H1 (cell line): ENCODE measurements around the gene DOCK3. TPM values are rescaled to one million over a fixed set of nuclear protein-coding genes. Genes with fewer than 3 reads are reported as not detected.

Experiments
- ASH2L ChIP-seq: fragments of 200-600, 300-600 bp; sonication (generic); IDR thresholded peaks from one replicate; pipeline ENCODE4 v1.7.1; 2017; ENCODE audit warnings: low read length
- BACH1 ChIP-seq: IDR thresholded peaks from 2 replicates; pipeline ENCODE4 v1.6.1; 2012; ENCODE audit warnings: low read length, improper control_type of control experiment
- GABPA ChIP-seq: IDR thresholded peaks from 2 replicates; pipeline ENCODE4 v1.6.1; 2011; ENCODE audit warnings: mild to moderate bottlenecking, low read length, moderate library complexity, borderline replicate concordance; ENCODE audit not compliant: insufficient read depth
- HDAC6 ChIP-seq: IDR thresholded peaks from one replicate; pipeline ENCODE4 v1.7.1; 2012; ENCODE audit warnings: low read depth, mild to moderate bottlenecking, inconsistent platforms, low read length, moderate library complexity
- KDM1A ChIP-seq: fragments of 200-600, 300-600 bp; sonication (generic); IDR thresholded peaks from 2 replicates; pipeline ENCODE4 v1.7.1; 2016; ENCODE audit warnings: mild to moderate bottlenecking, low read length, borderline replicate concordance
- RFX5 ChIP-seq: IDR thresholded peaks from 2 replicates; pipeline ENCODE4 v1.6.1; 2011; ENCODE audit warnings: low read depth, low read length, improper control_type of control experiment, borderline replicate concordance
- SP4 ChIP-seq: IDR thresholded peaks from 2 replicates; pipeline ENCODE4 v1.6.1; 2012; ENCODE audit warnings: low read length, inconsistent platforms
- SRF ChIP-seq: IDR thresholded peaks from 2 replicates; pipeline ENCODE4 v1.6.1; 2011; ENCODE audit warnings: mild to moderate bottlenecking, low read depth, low read length, moderate library complexity
- TCF12 ChIP-seq: IDR thresholded peaks from 2 replicates; pipeline ENCODE4 v1.6.1; 2011; ENCODE audit warnings: low read depth, mild to moderate bottlenecking, low read length
- polyA plus RNA-seq, 7 experiments: library from polyadenylated mRNA; depleted of rRNA in 3 of 7; stranded (reverse) in 5 of 7; unstranded in 2 of 7; fragments of >200 nt in 5 of 7; fragments of 200-250 nt in 2 of 7; gene quantifications; 1 replicate in 5 of 7; 2 replicates in 1 of 7; 4 replicates in 1 of 7; pipeline versions ENCODE4 v1.2.1 to v1.2.3, GENCODE V29; 2011 to 2013; ENCODE audit warnings: missing spikeins in 2 of 7, mixed read lengths in 2 of 7
- total RNA-seq: library from RNA; stranded (reverse); fragmentation: NEBNext Ultra II Directional; extraction: Animal tissue kit (Norgen Biotek cat#: 25700); gene quantifications from 2 replicates; pipeline ENCODE4 v1.2.1, GENCODE V29; 2021

DOCK3 gene
- total and polyA plus RNA-seq, 2 of the 8 experiments (the other 6 are each of a cell fraction or from before 2014, with no cell fraction given): 2.7 to 5.0 TPM

GRCh38 chr3:51330046-51330445 lies 655.3 kb downstream of the DOCK3 start (continued):
- TF ChIP-seq SP4 (no peak), SRF (no peak), GABPA (no peak), KDM1A (no peak), HDAC6 (no peak), RFX5 (no peak), ASH2L (no peak), TCF12 (no peak), BACH1 (no peak)
